EH (cell line): ENCODE measurements around the gene CXXC4.

Experiments
- DNase-seq: peaks from one replicate; pipeline ENCODE4 v3.0.0-alpha.2; 2015; ENCODE audit warnings: low read depth

Gene CXXC4

DNA sequence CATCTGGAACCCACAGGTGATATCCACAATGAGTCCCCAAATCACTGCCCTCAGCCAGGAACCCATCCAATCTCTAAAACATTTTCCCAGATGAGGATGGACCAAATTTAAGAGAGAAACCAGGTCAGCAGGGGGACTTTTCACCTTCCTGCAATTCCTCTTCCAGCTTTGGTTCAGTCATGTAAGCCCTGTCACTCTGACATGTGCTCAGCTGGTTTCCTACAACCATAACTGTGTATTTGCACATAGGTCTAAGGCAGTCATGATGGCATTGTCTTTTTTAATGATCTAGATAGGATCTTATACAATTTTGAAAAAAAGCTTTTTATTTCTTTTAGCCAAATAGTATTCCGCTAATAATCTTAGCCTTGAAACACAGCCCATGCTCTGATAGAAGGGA is 6.5 kb downstream of the CXXC4 start:
- no peak for DNase-seq

DNA sequence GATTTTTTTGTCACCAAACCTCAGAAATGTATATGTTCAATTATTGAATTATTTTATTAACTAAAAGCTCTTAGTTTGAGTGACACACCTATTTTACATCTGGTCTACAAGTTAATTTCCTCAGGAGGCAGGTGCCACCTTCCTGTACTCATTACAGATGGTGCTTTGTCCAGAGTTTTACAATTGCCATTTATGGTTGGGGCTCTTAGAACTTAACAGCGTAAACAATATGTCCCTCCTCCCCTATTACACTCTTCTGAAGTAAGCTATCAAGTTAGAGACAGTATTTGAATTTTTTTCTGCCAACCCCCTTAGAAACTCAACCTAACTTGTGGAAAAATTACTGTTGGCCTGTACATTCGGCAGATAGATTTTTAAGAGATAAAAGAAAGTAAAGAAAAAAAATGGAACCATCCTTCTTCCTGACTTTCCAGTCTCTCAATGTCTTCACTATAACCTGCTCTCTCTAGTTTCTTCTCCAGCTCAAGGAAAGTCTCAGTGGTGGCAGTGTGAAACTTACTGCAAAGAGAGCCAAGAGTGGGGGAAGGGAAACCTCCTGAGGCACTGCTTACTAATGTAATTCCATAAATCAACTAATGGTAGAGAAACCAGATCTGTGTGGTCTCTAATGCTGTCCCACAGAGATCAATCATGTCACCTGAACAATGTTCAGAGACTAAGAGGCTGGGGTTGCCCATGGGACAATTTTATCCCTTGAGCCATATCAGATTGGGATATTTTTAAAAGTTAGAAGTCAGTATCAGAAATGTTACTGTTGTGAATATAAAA is 7.8 kb downstream of the CXXC4 start:
- DNase-seq, result no peak

DNA sequence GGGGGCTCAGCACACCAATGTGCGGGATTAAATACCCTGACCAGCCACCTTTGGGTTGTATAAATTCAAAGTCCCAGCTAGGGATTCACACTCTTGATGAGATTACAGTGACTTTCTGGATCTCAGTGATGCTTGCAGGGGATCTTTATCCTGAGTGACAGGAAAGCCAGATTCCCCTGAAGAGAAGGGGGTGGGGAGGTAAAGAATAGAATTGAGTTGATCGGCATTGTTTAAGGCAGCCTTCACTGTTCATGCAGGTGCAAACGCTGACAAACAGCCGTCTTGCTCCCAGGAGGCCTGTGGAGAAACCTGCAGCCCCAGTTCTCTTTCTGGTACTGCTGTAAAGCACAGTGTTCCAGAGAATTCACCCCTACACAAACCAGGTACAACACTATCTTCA is 19.0 kb downstream of the CXXC4 start:
- DNase-seq, result no peak

DNA sequence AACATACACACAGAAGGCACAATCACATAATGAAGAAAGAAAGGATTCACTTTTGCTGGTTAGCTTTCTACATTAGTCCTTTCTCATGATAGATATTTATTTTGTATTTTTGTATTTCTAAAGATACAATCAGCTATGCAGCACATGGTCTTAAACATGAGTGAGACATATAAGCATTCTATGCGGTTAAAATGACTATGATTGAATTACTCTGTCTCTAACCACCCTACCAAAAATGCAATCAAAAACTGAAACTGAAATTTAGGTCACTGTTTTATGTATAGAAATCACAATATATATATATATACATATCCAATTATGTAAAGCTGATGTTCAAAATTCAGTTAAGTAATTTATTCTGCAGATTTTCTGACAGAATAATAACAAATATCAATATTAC is 21.9 kb downstream of the CXXC4 start:
- no peak for DNase-seq

- no peak for DNase-seq
These were observed 23.9 kb downstream of the CXXC4 start for GRCh38 chr4:104470770-104471169.

DNA sequence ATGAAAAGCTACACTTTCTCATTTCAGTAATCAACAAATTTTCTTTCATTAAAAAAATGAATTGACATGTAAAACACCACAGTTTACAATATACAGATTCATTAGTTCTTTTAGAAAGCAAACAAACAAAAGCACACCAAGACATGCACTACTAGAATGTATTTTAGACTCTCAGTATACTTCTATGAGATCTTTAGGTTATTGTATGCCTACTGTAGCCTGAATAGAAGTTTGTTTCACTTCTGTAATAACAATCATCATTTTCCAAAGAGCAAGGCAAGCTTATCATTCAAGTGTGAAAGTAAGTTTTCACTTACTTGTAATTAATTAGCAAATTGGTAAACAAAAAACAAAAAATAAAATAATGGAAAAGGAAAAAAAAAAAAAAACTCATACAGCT is 24.9 kb downstream of the CXXC4 start:
- no peak for DNase-seq

GRCh38 chr4:104465619-104466018 is 29.1 kb downstream of the CXXC4 start:
- DNase-seq, result no peak

DNA sequence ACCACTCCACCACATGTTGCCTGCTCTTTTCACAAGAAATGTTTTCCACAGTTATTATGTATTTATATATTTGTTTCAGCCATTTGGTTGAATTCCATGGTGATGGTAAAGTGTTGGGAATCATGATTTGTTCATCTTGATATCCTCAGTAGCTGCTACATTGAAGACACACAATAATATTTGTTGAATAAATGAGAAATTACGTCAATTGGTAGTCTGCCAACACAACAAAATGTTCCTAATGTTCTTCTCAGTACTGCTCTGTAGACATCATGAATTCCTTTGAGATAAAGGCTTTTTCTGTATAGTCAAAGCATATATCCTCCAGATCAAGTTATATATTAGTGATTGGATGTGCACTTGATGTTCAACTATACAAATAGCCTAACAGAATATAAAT is 29.5 kb downstream of the CXXC4 start:
- DNase-seq, result no peak

GRCh38 chr4:104462641-104463040 is 32.1 kb downstream of the CXXC4 start:
- no peak for DNase-seq

- no peak for DNase-seq
These were observed 37.2 kb downstream of the CXXC4 start for GRCh38 chr4:104457308-104457981.

DNA sequence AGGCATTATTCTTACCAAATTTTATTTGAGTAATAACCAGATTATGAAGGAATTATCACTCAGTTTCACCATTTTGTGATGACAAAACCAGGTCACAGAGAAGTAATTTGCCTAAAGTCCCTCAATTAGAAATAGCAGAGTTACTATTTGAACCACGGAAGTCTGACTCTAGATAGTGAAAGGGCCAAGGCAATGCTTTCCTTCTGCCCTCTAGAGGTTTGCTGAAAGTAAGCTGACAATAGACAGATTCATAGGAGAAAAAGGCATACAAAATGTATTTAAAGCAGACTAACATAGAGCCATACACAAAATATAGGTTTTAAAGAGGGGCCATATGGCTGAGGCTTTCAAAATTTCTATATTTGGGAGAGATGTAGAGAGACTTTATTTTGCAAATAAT is 43.1 kb downstream of the CXXC4 start:
- no peak for DNase-seq

DNA sequence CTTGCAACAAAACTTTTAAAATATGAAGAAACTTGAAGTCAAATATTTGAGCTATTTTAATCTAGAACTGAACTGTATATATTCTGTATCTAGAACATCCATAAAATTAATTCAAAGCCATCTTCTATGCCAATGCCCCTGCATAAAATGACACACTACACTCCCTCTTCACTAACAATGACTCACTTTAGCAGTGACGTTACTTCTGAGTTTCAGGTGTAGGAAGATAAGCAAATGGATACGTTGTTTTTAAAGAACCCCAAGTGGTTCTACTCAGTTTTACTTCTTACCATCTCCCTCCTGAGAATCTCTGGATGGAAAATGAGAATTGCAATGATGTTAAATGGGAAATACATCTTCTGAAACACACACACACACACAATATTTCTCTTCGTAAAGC is 45.2 kb downstream of the CXXC4 start:
- DNase-seq, result no peak

GRCh38 chr4:104447294-104447693 is 47.4 kb downstream of the CXXC4 start:
- DNase-seq, result no peak

DNA sequence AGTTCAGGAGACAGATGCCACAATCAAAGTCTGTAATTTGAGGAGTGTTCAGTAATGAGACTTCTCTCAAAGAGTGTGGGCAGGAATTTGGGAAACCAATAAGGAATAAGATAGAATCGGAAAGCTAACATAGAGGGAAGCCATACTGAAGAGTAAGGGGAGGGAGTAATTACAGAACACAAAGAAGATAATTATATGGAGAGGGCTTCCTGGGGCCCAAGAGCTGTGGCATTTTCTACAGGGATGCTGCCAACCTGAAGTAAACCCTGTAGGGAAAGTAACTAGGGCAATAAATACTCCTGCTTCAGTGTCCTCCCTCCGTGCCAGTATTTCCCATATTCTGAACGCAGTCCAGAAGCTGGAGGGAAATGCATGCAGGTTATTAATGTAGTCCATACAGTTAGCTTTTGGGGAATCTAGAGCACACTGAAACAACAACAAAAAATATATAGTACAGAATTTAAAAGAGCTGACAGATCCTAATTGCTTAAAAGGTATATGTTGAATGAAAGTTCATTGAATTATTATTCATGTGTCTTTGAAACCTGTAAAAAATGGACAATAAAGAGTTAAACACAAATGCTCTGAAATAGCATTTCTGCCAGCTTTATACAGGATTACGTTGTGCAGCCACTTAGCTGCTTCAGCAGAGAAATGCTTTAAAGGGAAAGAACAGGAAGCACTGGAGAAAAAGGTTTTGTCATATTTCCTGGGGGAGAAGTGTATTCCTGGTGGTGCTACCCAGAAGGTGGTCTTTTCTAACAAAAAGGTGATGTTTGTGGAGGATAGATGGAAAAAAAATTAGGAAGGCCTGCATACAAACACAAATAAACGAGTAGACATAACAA is 48.0 kb downstream of the CXXC4 start:
- DNase-seq, result no peak

GRCh38 chr4:104444685-104445084 is 50.0 kb downstream of the CXXC4 start:
- no peak for DNase-seq

DNA sequence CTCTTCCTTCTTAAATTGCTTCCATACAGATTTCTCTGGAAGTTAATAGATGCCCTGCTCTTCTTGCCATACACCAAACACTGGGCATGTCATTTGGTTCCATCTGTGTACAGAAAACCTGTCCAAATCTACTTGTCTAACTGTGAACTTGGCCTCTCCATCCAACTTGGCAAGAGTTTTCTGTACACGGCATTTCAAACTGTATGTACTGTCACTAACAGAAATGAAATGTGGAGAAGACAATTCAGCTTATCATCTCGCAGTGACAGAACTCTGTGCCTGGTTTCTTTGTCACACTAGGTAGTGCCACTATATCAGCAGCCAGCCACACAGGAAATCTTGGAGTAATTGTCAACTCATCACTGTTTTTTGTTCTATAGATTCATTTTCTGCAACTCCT is 58.2 kb downstream of the CXXC4 start:
- DNase-seq, result no peak

DNA sequence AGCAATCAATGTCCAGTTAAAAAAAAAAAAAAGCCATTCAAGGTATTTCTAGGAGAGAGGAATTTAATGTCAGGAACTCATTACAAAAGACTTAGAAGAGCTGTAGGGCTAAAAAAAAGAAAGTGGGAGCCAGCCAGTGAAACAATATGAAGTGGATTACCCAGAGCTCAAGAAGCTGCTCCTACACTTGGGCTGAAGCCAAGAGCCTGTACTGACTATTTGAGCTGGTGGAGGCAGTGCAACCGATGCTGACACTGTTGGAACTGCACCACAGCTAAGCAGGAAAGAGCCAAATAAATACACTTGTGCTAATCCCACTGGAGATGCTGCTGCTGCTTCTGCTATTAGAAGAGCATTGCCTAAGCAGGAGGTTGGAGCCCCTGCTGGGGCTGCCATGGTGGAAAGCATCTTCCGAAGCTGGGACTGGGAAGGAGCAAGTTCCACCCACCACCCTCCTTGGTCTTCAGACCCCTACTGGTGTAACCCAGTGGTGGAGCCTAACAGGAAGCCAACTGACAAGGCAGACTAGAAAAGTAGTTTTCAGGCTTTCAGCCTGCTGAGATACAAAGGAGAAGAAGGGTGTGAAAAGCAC is 65.4 kb downstream of the CXXC4 start:
- DNase-seq, result no peak

- DNase-seq, result no peak
These were observed 68.7 kb downstream of the CXXC4 start for GRCh38 chr4:104425948-104426347.

- no peak for DNase-seq
These were observed 69.7 kb downstream of the CXXC4 start for GRCh38 chr4:104424989-104425388.

GRCh38 chr4:104424475-104424941 is 70.2 kb downstream of the CXXC4 start:
- DNase-seq, result no peak

DNA sequence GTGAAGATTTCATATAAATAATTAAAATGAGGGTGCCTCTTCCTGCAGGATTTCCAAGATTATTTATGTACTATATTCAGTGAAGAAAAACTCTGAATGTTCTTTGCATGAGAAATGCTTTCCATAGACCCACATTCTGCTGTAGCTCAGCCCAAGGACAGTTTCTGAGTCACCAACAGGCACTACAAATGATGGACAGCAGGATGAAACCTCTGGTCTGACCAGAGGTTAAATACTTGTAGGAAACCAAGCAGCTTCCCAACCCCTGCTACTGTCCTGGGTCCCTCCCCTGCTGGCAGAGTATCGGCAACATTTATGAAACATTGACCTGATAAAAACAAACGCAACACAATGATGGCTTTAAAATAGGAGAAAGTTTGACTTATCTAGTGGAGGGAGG is 73.1 kb downstream of the CXXC4 start:
- no peak for DNase-seq

DNA sequence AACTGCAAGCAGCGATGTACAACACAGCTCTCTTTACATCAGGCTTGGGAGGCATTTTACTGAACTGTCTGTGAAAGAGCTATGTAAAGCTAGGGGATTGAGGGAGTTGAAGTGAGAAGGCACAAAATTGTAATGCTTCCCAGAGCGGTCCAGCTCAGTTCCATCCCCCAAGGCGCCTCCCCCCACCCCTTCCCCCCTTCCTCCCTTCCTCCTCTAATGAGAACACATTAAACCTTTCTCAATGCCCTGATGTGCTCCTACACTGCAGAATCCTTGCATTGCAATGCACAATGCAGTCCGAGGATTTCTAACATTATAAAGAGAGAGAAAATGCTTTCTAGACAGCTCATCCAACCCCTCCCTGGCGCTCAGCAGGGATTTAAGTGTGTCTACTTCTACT is 73.9 kb downstream of the CXXC4 start:
- DNase-seq, result no peak
